NCI-H2107 treated with DMSO at 0.1 percent for 48 hours (cell line): Measurements from ENCODE around the gene FLG.
"Not testable (repeated sequence)": the region's sequence is repeated elsewhere in the genome, so short reads cannot be mapped to it uniquely, and the experiment has no call there.

Experiments
- DNase-seq: peaks from one replicate; lab custom pipeline; 2025; ENCODE audit not compliant: unreplicated experiment; lab: John Stamatoyannopoulos, UW

FLG gene

GRCh38 chr1:152303139-152303872 is 21.7 kb downstream of the FLG start:
- not testable (repeated sequence) for DNase-seq

- DNase-seq: not testable (repeated sequence)
These were observed 68.6 kb downstream of the FLG start for GRCh38 chr1:152256394-152256793.
